Trophoblast cell (in vitro differentiated cells and primary cell): ENCODE results near the gene MCF2L2.
"Not testable (repeated sequence)": the region's sequence is repeated elsewhere in the genome, so short reads cannot be mapped to it uniquely, and the experiment has no call there.

ENCODE experiments used
- DNase-seq, 2 donors: peaks; one replicate each; pipeline ENCODE4 v3.0.0-alpha.2; 2016
- H2AFZ ChIP-seq: 2 replicates; pipeline ENCODE4 v1.6.1; 2013; ENCODE audit warnings: low read length, moderate library complexity, mild to moderate bottlenecking; ENCODE audit not compliant: insufficient read depth, poor library complexity
- H2AK5ac ChIP-seq: 2 replicates; pipeline ENCODE4 v1.6.1; 2013; ENCODE audit warnings: mild to moderate bottlenecking, low read length
- H2BK120ac ChIP-seq: 2 replicates; pipeline ENCODE4 v1.6.1; 2013; ENCODE audit warnings: low read length, mild to moderate bottlenecking, moderate library complexity; ENCODE audit not compliant: insufficient read depth, poor library complexity
- H2BK12ac ChIP-seq: 2 replicates; pipeline ENCODE4 v1.6.1; 2013; ENCODE audit warnings: mild to moderate bottlenecking, low read length, moderate library complexity
- H2BK5ac ChIP-seq: 2 replicates; pipeline ENCODE4 v1.6.1; 2013; ENCODE audit warnings: low read length, low read depth, moderate library complexity, mild to moderate bottlenecking; ENCODE audit not compliant: poor library complexity
- H3K14ac ChIP-seq: 2 replicates; pipeline ENCODE4 v1.6.1; 2013; ENCODE audit warnings: mild to moderate bottlenecking, low read length
- H3K18ac ChIP-seq: 2 replicates; pipeline ENCODE4 v1.6.1; 2013; ENCODE audit warnings: mild to moderate bottlenecking, low read length
- H3K23ac ChIP-seq: 2 replicates; pipeline ENCODE4 v1.6.1; 2013; ENCODE audit warnings: low read length
- H3K27ac ChIP-seq: 2 replicates; pipeline ENCODE4 v1.5.1; 2013; ENCODE audit warnings: low read depth, mild to moderate bottlenecking, inconsistent platforms, low read length, moderate library complexity
- H3K27me3 ChIP-seq: 2 replicates; pipeline ENCODE4 v1.6.1; 2013; ENCODE audit warnings: inconsistent platforms, mild to moderate bottlenecking, low read length, moderate library complexity; ENCODE audit not compliant: insufficient read depth
- H3K36me3 ChIP-seq, 2 experiments: 1 replicate in 1 of 2; 2 replicates in 1 of 2; pipeline ENCODE4 v1.6.1; 2013; ENCODE audit warnings: low read length in 2 of 2, mild to moderate bottlenecking in 2 of 2, moderate library complexity in 1 of 2; ENCODE audit not compliant: insufficient read depth in 2 of 2, control insufficient read depth in 1 of 2
- H3K4ac ChIP-seq: 2 replicates; pipeline ENCODE4 v1.6.1; 2013; ENCODE audit warnings: low read depth, mild to moderate bottlenecking, low read length, moderate library complexity
- H3K4me1 ChIP-seq, 2 experiments: 1 replicate in 1 of 2; 2 replicates in 1 of 2; pipeline ENCODE4 v1.6.1; 2013; ENCODE audit warnings: low read length in 2 of 2, mild to moderate bottlenecking in 2 of 2, moderate library complexity in 1 of 2; ENCODE audit not compliant: insufficient read depth in 2 of 2, control insufficient read depth in 1 of 2
- H3K4me2 ChIP-seq: 2 replicates; pipeline ENCODE4 v1.6.1; 2013; ENCODE audit warnings: inconsistent platforms, mild to moderate bottlenecking, low read length, moderate library complexity
- H3K4me3 ChIP-seq: 2 replicates; pipeline ENCODE4 v1.5.1; 2013; ENCODE audit warnings: mild to moderate bottlenecking, low read depth, low read length, inconsistent platforms
- H3K79me1 ChIP-seq: one replicate; pipeline ENCODE4 v1.6.1; 2013; ENCODE audit warnings: low read length
- H3K79me2 ChIP-seq: 2 replicates; pipeline ENCODE4 v1.6.1; 2013; ENCODE audit warnings: low read length, mild to moderate bottlenecking; ENCODE audit not compliant: control insufficient read depth, insufficient read depth, poor library complexity
- H3K9ac ChIP-seq: 2 replicates; pipeline ENCODE4 v1.6.1; 2013; ENCODE audit warnings: mild to moderate bottlenecking, low read length
- H3K9me3 ChIP-seq: 2 replicates; pipeline ENCODE4 v1.6.1; 2013; ENCODE audit warnings: low read depth, mild to moderate bottlenecking, control low read depth, inconsistent platforms, low read length; ENCODE audit not compliant: insufficient read depth
- H4K12ac ChIP-seq: 2 replicates; pipeline ENCODE4 v1.6.1; 2013; ENCODE audit warnings: low read depth, mild to moderate bottlenecking, low read length, moderate library complexity
- H4K8ac ChIP-seq: 2 replicates; pipeline ENCODE4 v1.6.1; 2013; ENCODE audit warnings: low read depth, mild to moderate bottlenecking, low read length, moderate library complexity
- H4K91ac ChIP-seq: one replicate; pipeline ENCODE4 v1.6.1; 2013; ENCODE audit warnings: low read depth, mild to moderate bottlenecking, low read length, moderate library complexity
- WGBS: extraction: QIAGEN DNeasy Blood & Tissue Kit; methylation state at CpG from one replicate; pipeline ENCODE4 v1.1.7; 2013; ENCODE audit warnings: missing lambda C conversion rate; ENCODE audit not compliant: insufficient read length, insufficient coverage; ENCODE audit errors: extremely low coverage; 5-methylcytosine and 5-hydroxymethylcytosine counted together

MCF2L2 gene

DNA sequence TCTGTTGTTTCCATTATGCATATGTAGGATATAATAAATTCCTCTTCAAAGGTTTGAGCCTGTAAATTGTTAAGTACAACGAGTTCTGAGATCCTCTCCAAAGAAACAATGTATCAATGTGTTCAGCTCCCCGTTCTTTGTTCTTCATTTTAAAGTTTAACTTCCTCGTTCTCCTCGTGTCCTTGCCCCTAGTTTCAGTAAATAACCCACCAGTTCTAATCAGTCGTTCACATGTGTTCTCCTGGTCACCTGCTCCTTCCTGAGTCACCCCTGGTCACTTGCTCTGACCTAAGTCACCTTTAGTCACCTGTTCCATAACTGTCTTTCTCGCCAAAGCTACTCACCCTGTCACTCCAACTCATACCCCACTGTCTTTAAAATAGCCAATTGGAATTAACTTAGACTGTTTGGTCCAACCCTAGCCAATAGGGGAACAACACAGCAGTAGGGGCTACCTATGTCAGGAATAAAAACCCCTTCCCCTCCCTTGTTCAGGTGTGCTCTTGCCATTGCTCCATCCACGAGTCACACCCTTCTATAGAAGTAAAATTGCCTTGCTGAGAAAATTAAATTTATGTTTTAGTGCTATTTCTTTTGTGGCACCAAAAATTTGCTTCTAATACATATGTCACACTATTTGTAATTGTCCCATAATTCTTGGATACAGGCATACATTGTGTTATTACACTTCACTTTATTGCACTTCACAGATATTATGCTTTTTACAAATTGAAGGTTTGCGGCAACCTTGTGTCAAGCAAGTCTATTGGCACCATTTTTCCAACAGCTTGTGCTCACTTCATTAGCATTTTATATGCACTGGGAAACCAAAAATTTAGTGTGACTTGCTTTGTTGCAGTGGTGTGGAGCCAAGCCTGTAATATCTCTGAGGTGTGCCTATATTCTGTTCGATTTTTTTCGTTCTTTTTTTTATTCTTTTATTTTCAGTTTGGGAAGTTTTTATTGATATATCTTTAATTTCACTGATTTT, 15.3 kb upstream of the MCF2L2 start:
- H3K4ac ChIP-seq, result no peak overlapping the region
- H2BK5ac ChIP-seq, result no peak overlapping the region
- H3K27me3 ChIP-seq, result no peaks in the 10 kb centered on the region
- no peak overlapping the region for H4K8ac ChIP-seq
- no peak overlapping the region for H2BK120ac ChIP-seq
- H2AFZ ChIP-seq, result no peak overlapping the region
- no peak overlapping the region for H4K91ac ChIP-seq
- no peak overlapping the region for H3K27ac ChIP-seq
- H2BK12ac ChIP-seq, result no peak overlapping the region
- no peak for DNase-seq
- H3K79me1 ChIP-seq, result peaks cover 5% of the 10 kb centered on the region
- H3K18ac ChIP-seq, result no peak overlapping the region
- H3K4me3 ChIP-seq, result no peak overlapping the region
- H2AK5ac ChIP-seq, result no peak overlapping the region
- peaks cover 2% of the 10 kb centered on the region for H3K9me3 ChIP-seq
- no peaks in the 10 kb centered on the region for H3K4me1 ChIP-seq
- H3K36me3 ChIP-seq, result no peaks in the 10 kb centered on the region
- no peak overlapping the region for H3K4me2 ChIP-seq
- no peak overlapping the region for H3K9ac ChIP-seq
- H3K79me2 ChIP-seq, result peaks cover 4% of the 10 kb centered on the region
- H4K12ac ChIP-seq, result no peak overlapping the region
- no CpG with 5 or more reads among the region's 10 CpGs for WGBS
- no peak overlapping the region for H3K14ac ChIP-seq
- no peak overlapping the region for H3K23ac ChIP-seq

DNA sequence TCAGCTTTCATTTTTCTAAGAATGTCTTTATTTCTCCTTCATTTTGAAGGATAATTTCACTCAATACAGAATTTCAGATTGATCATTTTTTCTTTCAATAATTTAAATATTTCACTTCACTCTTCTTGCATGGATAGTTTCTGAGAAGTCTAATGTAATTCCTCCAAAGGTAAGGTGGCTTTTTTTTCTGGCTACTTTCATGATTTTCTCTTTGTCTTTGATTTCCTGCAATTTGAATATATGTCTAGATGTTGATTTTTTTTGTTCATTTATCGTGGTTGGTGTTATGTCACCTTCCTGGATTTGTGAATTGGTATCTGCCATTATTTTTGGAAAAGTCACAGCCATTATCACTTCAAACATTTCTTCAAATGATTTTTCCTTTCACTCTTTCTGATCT, 14.6 kb upstream of the MCF2L2 start:
- H3K23ac ChIP-seq, result no peak overlapping the region
- H3K27me3 ChIP-seq, result no peaks in the 10 kb centered on the region
- no peak overlapping the region for H3K14ac ChIP-seq
- no peak for DNase-seq
- no peak overlapping the region for H3K27ac ChIP-seq
- no peak overlapping the region for H4K12ac ChIP-seq
- no peak overlapping the region for H2AFZ ChIP-seq
- no peak overlapping the region for H3K9ac ChIP-seq
- no peak overlapping the region for H4K91ac ChIP-seq
- H3K4me1 ChIP-seq, result no peaks in the 10 kb centered on the region
- whole genome bisulfite sequencing, result no CpG with 5 or more reads among the region's 1 CpG
- no peak overlapping the region for H2BK5ac ChIP-seq
- no peak overlapping the region for H3K4me3 ChIP-seq
- H3K4me2 ChIP-seq, result no peak overlapping the region
- no peak overlapping the region for H2AK5ac ChIP-seq
- no peak overlapping the region for H3K18ac ChIP-seq
- H3K36me3 ChIP-seq, result no peaks in the 10 kb centered on the region
- no peak overlapping the region for H2BK120ac ChIP-seq
- peaks cover 4% of the 10 kb centered on the region for H3K79me2 ChIP-seq
- peaks cover 2% of the 10 kb centered on the region for H3K9me3 ChIP-seq
- no peak overlapping the region for H4K8ac ChIP-seq
- no peak overlapping the region for H3K4ac ChIP-seq
- no peak overlapping the region for H2BK12ac ChIP-seq
- H3K79me1 ChIP-seq, result peaks cover 5% of the 10 kb centered on the region

DNA sequence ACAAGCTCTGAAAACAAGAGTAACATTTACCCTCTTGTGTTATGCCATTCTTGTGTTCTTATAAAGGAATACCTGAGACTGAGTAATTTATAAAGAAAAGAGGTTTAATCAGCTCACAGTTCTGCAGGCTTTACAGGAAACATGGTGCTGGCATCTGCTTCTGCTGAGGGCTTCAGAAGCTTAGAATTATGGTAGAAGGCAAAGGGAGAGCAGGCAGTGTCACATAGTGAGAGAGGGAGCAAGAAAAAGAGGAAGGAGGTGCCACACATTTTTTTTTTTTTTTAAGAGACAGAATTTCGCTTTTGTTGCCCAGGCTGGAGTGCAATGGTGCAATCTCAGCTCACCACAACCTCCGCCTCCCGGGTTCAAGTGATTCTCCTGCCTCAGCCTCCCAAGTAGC, 12.1 kb upstream of the MCF2L2 start:
- H4K8ac ChIP-seq, H2BK12ac ChIP-seq, H3K14ac ChIP-seq, H2BK120ac ChIP-seq, H3K9me3 ChIP-seq, H2AK5ac ChIP-seq, H4K91ac ChIP-seq, H3K27ac ChIP-seq, H3K79me1 ChIP-seq, H3K4me1 ChIP-seq, H2BK5ac ChIP-seq, H3K4ac ChIP-seq, H3K18ac ChIP-seq, H3K4me3 ChIP-seq, H3K9ac ChIP-seq, H2AFZ ChIP-seq, DNase-seq, H3K27me3 ChIP-seq, H4K12ac ChIP-seq, H3K4me2 ChIP-seq, H3K79me2 ChIP-seq, H3K36me3 ChIP-seq, H3K23ac ChIP-seq: not testable (repeated sequence)
- no CpG with 5 or more reads among the region's 3 CpGs for WGBS

DNA sequence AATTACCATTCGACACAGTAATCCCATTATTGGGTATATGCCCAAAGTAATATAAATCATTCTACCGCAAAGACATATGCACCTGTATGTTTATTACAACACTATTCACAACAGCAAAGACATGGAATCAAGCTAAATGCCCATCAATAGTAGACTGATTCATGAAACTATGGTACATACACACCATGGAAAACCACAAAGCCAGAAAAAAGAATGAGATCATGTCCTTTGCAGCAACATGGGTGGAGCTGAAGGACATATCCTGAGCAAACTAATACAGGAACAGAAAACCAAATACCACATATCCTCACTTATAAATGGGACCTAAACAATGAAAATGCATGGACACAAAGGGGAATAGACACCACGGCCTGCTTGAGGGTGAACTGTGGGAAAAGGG, 11.1 kb upstream of the MCF2L2 start:
- H3K4me3 ChIP-seq, result no peak overlapping the region
- H2BK120ac ChIP-seq, result no peak overlapping the region
- no peak overlapping the region for H3K4ac ChIP-seq
- H3K79me2 ChIP-seq, result no peaks in the 10 kb centered on the region
- no peak overlapping the region for H3K23ac ChIP-seq
- H3K79me1 ChIP-seq, result no peaks in the 10 kb centered on the region
- H2AFZ ChIP-seq, result no peak overlapping the region
- no CpG with 5 or more reads among the region's 3 CpGs for WGBS
- no peak overlapping the region for H2BK12ac ChIP-seq
- H3K9me3 ChIP-seq, result peaks cover 2% of the 10 kb centered on the region
- H2AK5ac ChIP-seq, result no peak overlapping the region
- no peak overlapping the region for H3K4me2 ChIP-seq
- H3K36me3 ChIP-seq, result no peaks in the 10 kb centered on the region
- H3K14ac ChIP-seq, result no peak overlapping the region
- no peak overlapping the region for H4K12ac ChIP-seq
- no peak overlapping the region for H2BK5ac ChIP-seq
- H4K8ac ChIP-seq, result no peak overlapping the region
- H3K18ac ChIP-seq, result no peak overlapping the region
- H3K27ac ChIP-seq, result no peak overlapping the region
- H4K91ac ChIP-seq, result no peak overlapping the region
- H3K27me3 ChIP-seq, result no peaks in the 10 kb centered on the region
- H3K4me1 ChIP-seq, result no peaks in the 10 kb centered on the region
- H3K9ac ChIP-seq, result no peak overlapping the region
- no peak for DNase-seq
